DND-41 (cell line): ENCODE data around the gene PIN1.

ENCODE experiments used
- ATAC-seq: fragments of 200-7000 bp; cut with Tn5 transposase; 3 replicates; pipeline ENCODE4 v1.9.1; 2021; ENCODE audit warnings: low read depth; ENCODE audit not compliant: insufficient read depth
- DNase-seq: peaks from one replicate; pipeline ENCODE4 v3.0.0-alpha.2; 2020
- H2AFZ ChIP-seq: 2 replicates; pipeline ENCODE4 v1.6.0; 2012; ENCODE audit warnings: low read depth, low read length
- H3K27ac ChIP-seq: 2 replicates; pipeline ENCODE4 v1.5.1; 2012; ENCODE audit warnings: low read length, inconsistent platforms
- H3K27me3 ChIP-seq: fragments of 200-600 bp; sonication (generic); 2 replicates; pipeline ENCODE4 v1.6.0; 2012; ENCODE audit warnings: low read length, mild to moderate bottlenecking, inconsistent platforms; ENCODE audit not compliant: insufficient read depth, poor library complexity
- H3K36me3 ChIP-seq: 2 replicates; pipeline ENCODE4 v1.5.1; 2012; ENCODE audit warnings: low read length, inconsistent platforms; ENCODE audit not compliant: insufficient read depth
- H3K4me1 ChIP-seq: 2 replicates; pipeline ENCODE4 v1.5.1; 2012; ENCODE audit warnings: mild to moderate bottlenecking, low read length; ENCODE audit not compliant: insufficient read depth
- H3K4me2 ChIP-seq: 2 replicates; pipeline ENCODE4 v1.6.0; 2012; ENCODE audit warnings: mild to moderate bottlenecking, moderate library complexity, low read length, inconsistent platforms; ENCODE audit not compliant: insufficient read depth
- H3K4me3 ChIP-seq, 2 experiments: fragments of 200-600 bp in 1 of 2; shearing (Covaris generic) in 1 of 2; 2 replicates each; pipeline ENCODE4 v1.5.1; 2012 to 2016; ENCODE audit warnings: inconsistent platforms in 2 of 2, low read length in 2 of 2, mild to moderate bottlenecking in 2 of 2, low read depth in 1 of 2, moderate library complexity in 1 of 2
- H3K79me2 ChIP-seq: 2 replicates; pipeline ENCODE4 v1.6.0; 2012; ENCODE audit warnings: low read length, inconsistent platforms; ENCODE audit not compliant: insufficient read depth
- H3K9ac ChIP-seq: 2 replicates; pipeline ENCODE4 v1.6.0; 2012; ENCODE audit warnings: low read depth, mild to moderate bottlenecking, inconsistent platforms, low read length, moderate library complexity
- H3K9me3 ChIP-seq: 2 replicates; pipeline ENCODE4 v1.5.1; 2012; ENCODE audit warnings: low read length, moderate library complexity, mild to moderate bottlenecking, inconsistent platforms; ENCODE audit not compliant: insufficient read depth, severe bottlenecking
- H4K20me1 ChIP-seq: 2 replicates; pipeline ENCODE4 v1.6.0; 2012; ENCODE audit warnings: low read length; ENCODE audit not compliant: insufficient read depth
- EZH2 ChIP-seq: IDR thresholded peaks from 3 replicates; pipeline ENCODE4 v1.6.1; 2012; ENCODE audit warnings: borderline replicate concordance, low read depth, mild to moderate bottlenecking, moderate library complexity, low read length, inconsistent platforms; ENCODE audit not compliant: severe bottlenecking
- TF ChIP-seq, protein P1 (sequence below): IDR thresholded peaks from 2 replicates; pipeline ENCODE4 v1.5.1; 2012; ENCODE audit warnings: borderline replicate concordance, low read length, moderate library complexity, mild to moderate bottlenecking; ENCODE audit not compliant: poor library complexity, severe bottlenecking; ENCODE audit errors: extremely low read depth

Gene PIN1

DNA sequence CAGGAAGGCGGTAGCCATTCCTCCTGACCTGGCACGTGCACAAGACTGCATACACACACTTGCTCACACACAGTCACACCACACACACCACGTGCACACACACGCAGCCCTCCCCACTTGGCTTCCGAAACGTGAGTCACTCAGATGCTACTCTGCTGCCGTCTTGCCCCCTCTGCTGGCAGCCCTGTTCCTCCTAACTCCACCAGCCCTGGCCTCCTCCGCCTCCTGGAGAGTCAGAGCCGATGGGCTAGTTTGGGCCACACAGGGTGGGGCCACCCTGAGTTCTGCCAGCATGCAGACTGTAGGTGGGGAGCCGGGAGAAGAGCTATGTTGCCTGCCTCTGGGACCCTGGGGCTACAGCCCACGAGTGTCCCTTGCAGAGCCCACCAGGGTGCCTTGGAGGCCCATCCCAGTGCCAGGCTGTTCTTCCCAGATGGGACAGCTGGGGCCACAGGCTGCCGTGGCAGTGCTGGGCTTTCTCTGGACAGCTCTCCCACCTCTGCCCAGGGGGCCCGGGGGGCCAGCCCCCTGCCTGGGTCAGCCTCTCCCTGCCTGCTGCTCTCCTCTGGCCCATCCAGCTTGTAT is 12.1 kb downstream of the PIN1 start:
- TF ChIP-seq EZH2, result no peak
- TF ChIP-seq, protein P1, sequence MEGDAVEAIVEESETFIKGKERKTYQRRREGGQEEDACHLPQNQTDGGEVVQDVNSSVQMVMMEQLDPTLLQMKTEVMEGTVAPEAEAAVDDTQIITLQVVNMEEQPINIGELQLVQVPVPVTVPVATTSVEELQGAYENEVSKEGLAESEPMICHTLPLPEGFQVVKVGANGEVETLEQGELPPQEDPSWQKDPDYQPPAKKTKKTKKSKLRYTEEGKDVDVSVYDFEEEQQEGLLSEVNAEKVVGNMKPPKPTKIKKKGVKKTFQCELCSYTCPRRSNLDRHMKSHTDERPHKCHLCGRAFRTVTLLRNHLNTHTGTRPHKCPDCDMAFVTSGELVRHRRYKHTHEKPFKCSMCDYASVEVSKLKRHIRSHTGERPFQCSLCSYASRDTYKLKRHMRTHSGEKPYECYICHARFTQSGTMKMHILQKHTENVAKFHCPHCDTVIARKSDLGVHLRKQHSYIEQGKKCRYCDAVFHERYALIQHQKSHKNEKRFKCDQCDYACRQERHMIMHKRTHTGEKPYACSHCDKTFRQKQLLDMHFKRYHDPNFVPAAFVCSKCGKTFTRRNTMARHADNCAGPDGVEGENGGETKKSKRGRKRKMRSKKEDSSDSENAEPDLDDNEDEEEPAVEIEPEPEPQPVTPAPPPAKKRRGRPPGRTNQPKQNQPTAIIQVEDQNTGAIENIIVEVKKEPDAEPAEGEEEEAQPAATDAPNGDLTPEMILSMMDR, result peak; percentile 59
- Histone ChIP-seq H3K9me3 (no peaks in the 10 kb centered on the region), H3K9ac (no peak overlapping the region), H3K4me3 (no peak overlapping the region), H4K20me1 (peaks cover 72% of the 10 kb centered on the region), H3K4me2 (no peak overlapping the region), H3K4me1 (no peaks in the 10 kb centered on the region), H3K27me3 (no peaks in the 10 kb centered on the region), H3K79me2 (peaks cover 42% of the 10 kb centered on the region), H3K27ac (no peak overlapping the region), H3K36me3 (peaks cover 90% of the 10 kb centered on the region), H2AFZ (no peak overlapping the region)
- DNase-seq (peak; percentile 25), ATAC-seq (peak; percentile 59)

DNA sequence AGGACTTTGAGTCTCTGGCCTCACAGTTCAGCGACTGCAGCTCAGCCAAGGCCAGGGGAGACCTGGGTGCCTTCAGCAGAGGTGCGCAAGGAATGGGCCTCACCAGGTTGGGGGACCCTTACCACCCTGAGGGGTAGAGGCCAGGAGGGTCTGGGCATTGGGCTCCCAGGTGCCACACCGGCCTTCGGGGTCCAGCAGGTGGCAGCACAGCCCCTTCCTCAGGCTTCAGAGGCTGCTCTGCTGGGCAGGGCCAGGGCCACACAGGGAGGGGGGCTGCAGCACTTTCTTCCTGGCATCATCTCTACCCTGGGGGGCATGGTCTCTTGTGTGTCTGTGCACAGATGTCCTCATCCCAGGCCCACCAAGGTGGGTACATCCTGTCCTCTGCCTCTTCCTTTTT is 12.9 kb downstream of the PIN1 start:
- Histone ChIP-seq H3K36me3 (peaks cover 81% of the 10 kb centered on the region), H2AFZ (no peak overlapping the region), H3K79me2 (peaks cover 33% of the 10 kb centered on the region), H4K20me1 (peaks cover 65% of the 10 kb centered on the region), H3K4me2 (no peak overlapping the region), H3K9ac (no peak overlapping the region), H3K27me3 (no peaks in the 10 kb centered on the region), H3K27ac (no peak overlapping the region), H3K4me1 (no peaks in the 10 kb centered on the region), H3K4me3 (no peak overlapping the region), H3K9me3 (no peaks in the 10 kb centered on the region)
- TF ChIP-seq, protein P1, result peak; percentile 67
- no peak for TF ChIP-seq EZH2
- ATAC-seq, result peak; percentile 62; the same call in 2 of the 3 replicates
- DNase-seq, result peak; percentile 33

DNA sequence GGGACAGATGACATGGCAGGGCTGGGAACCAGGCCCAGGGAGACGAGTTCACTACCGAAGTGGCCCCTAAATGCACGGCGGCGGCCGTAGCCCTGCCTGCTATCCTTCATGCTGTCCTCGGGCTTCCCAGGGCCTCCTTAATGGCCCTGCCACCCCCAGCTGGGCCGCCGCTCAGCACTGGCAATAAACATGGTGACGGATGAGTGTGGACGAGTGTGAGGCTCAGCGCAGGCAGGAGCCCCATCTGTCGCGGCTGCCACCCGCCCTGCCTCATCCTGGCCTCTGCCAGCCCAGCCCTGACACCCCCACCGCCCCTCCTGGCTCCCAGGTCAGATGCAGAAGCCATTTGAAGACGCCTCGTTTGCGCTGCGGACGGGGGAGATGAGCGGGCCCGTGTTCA is 13.6 kb downstream of the PIN1 start:
- Histone ChIP-seq H3K4me3 (no peak overlapping the region), H4K20me1 (peaks cover 60% of the 10 kb centered on the region), H3K4me1 (no peaks in the 10 kb centered on the region), H3K79me2 (peaks cover 28% of the 10 kb centered on the region), H3K36me3 (peaks cover 74% of the 10 kb centered on the region), H3K9ac (no peak overlapping the region), H3K4me2 (no peak overlapping the region), H2AFZ (no peak overlapping the region), H3K27me3 (no peaks in the 10 kb centered on the region), H3K9me3 (no peaks in the 10 kb centered on the region), H3K27ac (no peak overlapping the region)
- DNase-seq (no peak), ATAC-seq (no peak)
- TF ChIP-seq, protein P1, result no peak

DNA sequence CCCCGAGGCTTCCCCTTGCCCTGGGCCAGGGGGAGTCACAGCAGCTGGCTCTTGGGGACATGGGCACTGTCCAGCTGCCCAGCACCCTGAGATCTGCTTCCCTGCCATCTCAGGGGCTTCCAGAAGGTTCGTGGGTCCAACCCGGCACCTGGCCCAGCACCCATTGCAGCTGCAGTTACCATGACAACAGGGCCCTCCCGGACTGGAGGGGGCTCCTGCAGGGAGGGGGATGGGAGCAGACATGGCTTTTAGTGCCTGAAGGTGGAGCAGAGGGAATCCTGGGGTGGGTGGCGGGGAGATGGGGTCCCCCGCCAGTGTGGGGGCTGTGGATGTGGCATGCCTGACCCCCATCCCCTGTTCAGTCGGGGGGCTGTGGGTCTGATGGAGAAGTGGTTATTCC is 14.7 kb downstream of the PIN1 start:
- Histone ChIP-seq H3K9ac (no peak overlapping the region), H3K4me2 (no peak overlapping the region), H3K4me1 (no peaks in the 10 kb centered on the region), H3K79me2 (peaks cover 18% of the 10 kb centered on the region), H3K27me3 (no peaks in the 10 kb centered on the region), H2AFZ (no peak overlapping the region), H4K20me1 (peaks cover 50% of the 10 kb centered on the region), H3K9me3 (no peaks in the 10 kb centered on the region), H3K27ac (no peak overlapping the region), H3K36me3 (peaks cover 64% of the 10 kb centered on the region), H3K4me3 (no peak overlapping the region)
- no peak for DNase-seq
- TF ChIP-seq, protein P1, result no peak
- no peak for TF ChIP-seq EZH2
- ATAC-seq, result no peak
